ENCODE results near the gene ZNF83.

Gene ZNF83

DNA sequence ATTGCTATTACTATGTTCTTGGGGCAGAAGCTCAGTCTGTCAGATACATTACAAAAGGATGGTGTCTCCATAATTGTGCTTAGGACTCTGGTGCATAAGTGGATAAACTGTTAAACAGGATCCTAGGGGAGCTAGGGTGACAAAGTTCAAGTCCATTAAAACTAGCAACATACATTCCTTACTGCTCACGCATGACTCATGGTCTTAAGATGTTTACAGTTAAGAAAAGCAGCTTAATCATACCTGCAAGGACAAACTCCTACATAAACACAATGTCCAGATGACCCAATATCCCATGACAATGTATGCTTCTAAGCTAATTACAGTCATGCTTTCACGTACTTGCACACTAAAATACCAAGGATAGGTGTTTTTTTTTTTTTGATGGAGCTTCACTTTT lies 71.6 kb downstream of the ZNF83 start:
- DNase-seq, result no peak

GRCh38 chr19:52566121-52566520 lies 72.0 kb downstream of the ZNF83 start:
- no peak for DNase-seq

All from CD4-positive, alpha-beta T cell treated with Interleukin-12 subunit alpha and Interleukin-12 subunit beta, for 1 hour (primary cell).